ENCODE data around the gene MUCL3. TPM values are rescaled to one million over a fixed set of nuclear protein-coding genes. Genes with fewer than 3 reads are reported as not detected.
"Not testable (repeated sequence)": the region's sequence is repeated elsewhere in the genome, so short reads cannot be mapped to it uniquely, and the experiment has no call there.

MUCL3 gene
- polyA plus RNA-seq, 1 donor (not counting 4 experiments of a cell fraction or from before 2014, with no cell fraction given): not detected

DNA sequence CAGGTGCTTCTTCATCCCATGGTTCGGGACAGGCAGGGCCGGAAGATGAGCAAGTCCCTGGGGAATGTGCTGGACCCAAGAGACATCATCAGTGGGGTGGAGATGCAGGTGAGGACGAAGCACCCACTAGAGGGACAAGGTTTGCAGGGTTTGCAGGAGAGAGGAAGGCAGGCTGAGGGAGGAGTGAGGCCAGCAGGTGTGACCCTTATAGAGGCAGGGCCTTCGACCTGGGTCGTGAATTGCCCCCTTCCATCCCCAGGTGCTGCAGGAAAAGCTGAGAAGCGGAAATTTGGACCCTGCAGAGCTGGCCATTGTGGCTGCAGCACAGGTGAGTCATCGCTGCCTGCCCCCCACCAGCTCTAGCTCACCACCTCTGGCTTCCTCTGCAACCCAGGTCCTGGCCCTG lies 18.3 kb upstream of the MUCL3 start:
- no peaks in the 10 kb centered on the region for H3K79me2 ChIP-seq (ENCODE audit: control insufficient read depth, insufficient read depth, low read length)
- H3K27ac ChIP-seq (ENCODE audit: control insufficient read depth, insufficient read depth, low read length): no peak overlapping the region
- H3K9me1 ChIP-seq (ENCODE audit: control insufficient read depth, extremely low read depth, insufficient read depth, low read length): peaks cover 2% of the 10 kb centered on the region
- H2AFZ ChIP-seq (ENCODE audit: control insufficient read depth, low read length): no peak overlapping the region
- H3K9me3 ChIP-seq (ENCODE audit: control insufficient read depth, low read depth, low read length): no peaks in the 10 kb centered on the region
- dilution Hi-C loops (cut with MboI; ENCODE audit: extremely low pct_ligation_motif_present, low sequenced_read_pairs): no loop called here
- H3K4me1 ChIP-seq (ENCODE audit: control insufficient read depth, extremely low read depth, insufficient read depth, low read length): peaks cover 24% of the 10 kb centered on the region
- no peak overlapping the region for H3K4me3 ChIP-seq (ENCODE audit: control insufficient read depth in 2 of 3, extremely low read depth in 1 of 3, insufficient read depth in 2 of 3, low read depth in 1 of 3, low read length in 3 of 3)
- H3K36me3 ChIP-seq (ENCODE audit: control insufficient read depth in 2 of 2, extremely low read depth in 1 of 2, insufficient read depth in 2 of 2, low read length in 2 of 2): peaks cover 16 to 42% of the 10 kb centered on the region in 2 experiments
- peak overlapping the region; percentile 11 for H3K4me2 ChIP-seq (ENCODE audit: control insufficient read depth, extremely low read depth, insufficient read depth, low read depth, low read length)
- no peaks in the 10 kb centered on the region for H4K20me1 ChIP-seq (ENCODE audit: control insufficient read depth, extremely low read depth, insufficient read depth, low read length)
- FAIRE-seq (peak; percentile 75), DNase-seq (ENCODE audit: low read depth, low spot score) (peak; percentile 81)
- TF ChIP-seq EZH2 (IDR thresholded peaks at IDR 0.05; ENCODE audit: low read length): no peak
- TF ChIP-seq, protein P1, sequence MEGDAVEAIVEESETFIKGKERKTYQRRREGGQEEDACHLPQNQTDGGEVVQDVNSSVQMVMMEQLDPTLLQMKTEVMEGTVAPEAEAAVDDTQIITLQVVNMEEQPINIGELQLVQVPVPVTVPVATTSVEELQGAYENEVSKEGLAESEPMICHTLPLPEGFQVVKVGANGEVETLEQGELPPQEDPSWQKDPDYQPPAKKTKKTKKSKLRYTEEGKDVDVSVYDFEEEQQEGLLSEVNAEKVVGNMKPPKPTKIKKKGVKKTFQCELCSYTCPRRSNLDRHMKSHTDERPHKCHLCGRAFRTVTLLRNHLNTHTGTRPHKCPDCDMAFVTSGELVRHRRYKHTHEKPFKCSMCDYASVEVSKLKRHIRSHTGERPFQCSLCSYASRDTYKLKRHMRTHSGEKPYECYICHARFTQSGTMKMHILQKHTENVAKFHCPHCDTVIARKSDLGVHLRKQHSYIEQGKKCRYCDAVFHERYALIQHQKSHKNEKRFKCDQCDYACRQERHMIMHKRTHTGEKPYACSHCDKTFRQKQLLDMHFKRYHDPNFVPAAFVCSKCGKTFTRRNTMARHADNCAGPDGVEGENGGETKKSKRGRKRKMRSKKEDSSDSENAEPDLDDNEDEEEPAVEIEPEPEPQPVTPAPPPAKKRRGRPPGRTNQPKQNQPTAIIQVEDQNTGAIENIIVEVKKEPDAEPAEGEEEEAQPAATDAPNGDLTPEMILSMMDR (optimal IDR thresholded peaks at IDR 0.05 in 1 of 3, IDR thresholded peaks at IDR 0.05 in 1 of 3, conservative IDR thresholded peaks at IDR 0.05 in 1 of 3; ENCODE audit: extremely low read depth in 1 of 3, insufficient read depth in 2 of 3, low read length in 3 of 3): peak; percentile 16 to 55 (median 43)
- H3K9ac ChIP-seq (ENCODE audit: control insufficient read depth, extremely low read depth, insufficient read depth, low read length): no peak overlapping the region
- H3K27me3 ChIP-seq (ENCODE audit: control insufficient read depth, extremely low read depth, insufficient read depth, low read length): no peaks in the 10 kb centered on the region

DNA sequence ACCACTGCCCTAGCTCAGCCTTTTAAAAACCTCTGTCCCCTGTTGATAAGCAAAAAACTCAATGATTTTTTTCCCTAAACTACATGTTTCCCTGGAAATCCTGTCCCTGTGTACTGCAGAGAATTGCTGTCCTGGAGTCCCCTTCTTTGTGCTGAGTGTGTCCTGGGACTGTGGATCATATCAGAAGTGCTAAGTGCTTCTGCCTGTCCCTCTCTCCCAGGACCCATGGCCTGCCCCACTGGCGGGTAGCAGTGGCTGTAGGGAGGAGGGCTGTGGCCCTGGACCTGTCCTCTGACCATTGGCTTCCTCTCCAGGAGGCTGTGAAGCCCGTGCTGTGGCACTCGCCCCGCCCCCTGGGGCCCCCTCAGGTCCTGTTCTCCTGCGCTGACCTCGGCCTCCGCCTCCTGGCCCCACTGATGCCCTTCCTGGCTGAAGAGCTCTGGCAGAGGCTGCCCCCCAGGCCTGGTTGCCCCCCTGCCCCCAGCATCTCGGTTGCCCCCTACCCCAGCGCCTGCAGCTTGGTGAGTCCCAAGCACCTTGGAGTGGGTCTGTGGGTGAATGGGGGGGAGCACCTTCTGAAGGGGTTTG lies 16.6 kb upstream of the MUCL3 start:
- peaks cover 24% of the 10 kb centered on the region for H3K4me1 ChIP-seq (ENCODE audit: control insufficient read depth, extremely low read depth, insufficient read depth, low read length)
- DNase-seq (ENCODE audit: low read depth, low spot score); H2AFZ ChIP-seq (ENCODE audit: control insufficient read depth, low read length); H3K79me2 ChIP-seq (ENCODE audit: control insufficient read depth, insufficient read depth, low read length); dilution Hi-C loops (cut with MboI; ENCODE audit: extremely low pct_ligation_motif_present, low sequenced_read_pairs); H4K20me1 ChIP-seq (ENCODE audit: control insufficient read depth, extremely low read depth, insufficient read depth, low read length); H3K27me3 ChIP-seq (ENCODE audit: control insufficient read depth, extremely low read depth, insufficient read depth, low read length); H3K9me3 ChIP-seq (ENCODE audit: control insufficient read depth, low read depth, low read length); H3K27ac ChIP-seq (ENCODE audit: control insufficient read depth, insufficient read depth, low read length); H3K4me3 ChIP-seq (ENCODE audit: control insufficient read depth in 2 of 3, extremely low read depth in 1 of 3, insufficient read depth in 2 of 3, low read depth in 1 of 3, low read length in 3 of 3); H3K9ac ChIP-seq (ENCODE audit: control insufficient read depth, extremely low read depth, insufficient read depth, low read length); H3K4me2 ChIP-seq (ENCODE audit: control insufficient read depth, extremely low read depth, insufficient read depth, low read depth, low read length); FAIRE-seq; H3K9me1 ChIP-seq (ENCODE audit: control insufficient read depth, extremely low read depth, insufficient read depth, low read length): not testable (repeated sequence)
- H3K36me3 ChIP-seq (ENCODE audit: control insufficient read depth in 2 of 2, extremely low read depth in 1 of 2, insufficient read depth in 2 of 2, low read length in 2 of 2): peaks cover 15 to 36% of the 10 kb centered on the region in 2 experiments

DNA sequence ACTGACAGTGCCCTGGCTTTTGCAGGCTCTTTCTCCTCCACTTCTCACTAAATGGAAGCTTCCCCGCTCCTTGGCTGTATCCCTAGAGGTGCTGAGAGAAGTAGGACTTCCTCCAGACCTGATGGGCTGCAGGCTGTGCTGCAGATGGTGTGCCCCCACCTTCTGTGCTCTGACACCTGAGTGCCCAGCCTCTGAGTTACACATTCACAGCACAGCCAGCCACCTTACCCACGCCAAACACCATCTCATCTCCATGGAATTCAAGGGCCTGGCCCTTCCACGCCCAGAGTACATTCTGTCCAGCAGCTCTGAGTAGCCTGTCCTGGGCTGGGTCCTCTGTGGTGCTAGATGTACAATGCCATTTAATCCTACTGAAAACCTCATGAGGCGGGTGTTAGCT lies 14.1 kb upstream of the MUCL3 start:
- H2AFZ ChIP-seq (ENCODE audit: control insufficient read depth, low read length): no peak overlapping the region
- no peaks in the 10 kb centered on the region for H3K27me3 ChIP-seq (ENCODE audit: control insufficient read depth, extremely low read depth, insufficient read depth, low read length)
- H3K36me3 ChIP-seq (ENCODE audit: control insufficient read depth in 2 of 2, extremely low read depth in 1 of 2, insufficient read depth in 2 of 2, low read length in 2 of 2): peaks cover 13 to 22% of the 10 kb centered on the region in 2 experiments
- peaks cover 24% of the 10 kb centered on the region for H3K4me1 ChIP-seq (ENCODE audit: control insufficient read depth, extremely low read depth, insufficient read depth, low read length)
- no peak overlapping the region for H3K4me3 ChIP-seq (ENCODE audit: control insufficient read depth in 2 of 3, extremely low read depth in 1 of 3, insufficient read depth in 2 of 3, low read depth in 1 of 3, low read length in 3 of 3)
- no peaks in the 10 kb centered on the region for H3K79me2 ChIP-seq (ENCODE audit: control insufficient read depth, insufficient read depth, low read length)
- no peak overlapping the region for H3K9ac ChIP-seq (ENCODE audit: control insufficient read depth, extremely low read depth, insufficient read depth, low read length)
- dilution Hi-C loops (cut with MboI; ENCODE audit: extremely low pct_ligation_motif_present, low sequenced_read_pairs): loop anchor here (25.0 kb wide), 1 partner anchor 136 kb away; no protein-coding TSS in a partner anchor
- DNase-seq (ENCODE audit: low read depth, low spot score) (no peak), FAIRE-seq (peak; percentile 51)
- H3K9me1 ChIP-seq (ENCODE audit: control insufficient read depth, extremely low read depth, insufficient read depth, low read length): peaks cover 2% of the 10 kb centered on the region
- TF ChIP-seq, protein P1 (optimal IDR thresholded peaks at IDR 0.05 in 1 of 3, IDR thresholded peaks at IDR 0.05 in 1 of 3, conservative IDR thresholded peaks at IDR 0.05 in 1 of 3; ENCODE audit: extremely low read depth in 1 of 3, insufficient read depth in 2 of 3, low read length in 3 of 3): no peak
- no peak for TF ChIP-seq EZH2 (IDR thresholded peaks at IDR 0.05; ENCODE audit: low read length)
- H3K27ac ChIP-seq (ENCODE audit: control insufficient read depth, insufficient read depth, low read length): no peak overlapping the region
- no peaks in the 10 kb centered on the region for H4K20me1 ChIP-seq (ENCODE audit: control insufficient read depth, extremely low read depth, insufficient read depth, low read length)
- no peaks in the 10 kb centered on the region for H3K9me3 ChIP-seq (ENCODE audit: control insufficient read depth, low read depth, low read length)
- H3K4me2 ChIP-seq (ENCODE audit: control insufficient read depth, extremely low read depth, insufficient read depth, low read depth, low read length): no peak overlapping the region

DNA sequence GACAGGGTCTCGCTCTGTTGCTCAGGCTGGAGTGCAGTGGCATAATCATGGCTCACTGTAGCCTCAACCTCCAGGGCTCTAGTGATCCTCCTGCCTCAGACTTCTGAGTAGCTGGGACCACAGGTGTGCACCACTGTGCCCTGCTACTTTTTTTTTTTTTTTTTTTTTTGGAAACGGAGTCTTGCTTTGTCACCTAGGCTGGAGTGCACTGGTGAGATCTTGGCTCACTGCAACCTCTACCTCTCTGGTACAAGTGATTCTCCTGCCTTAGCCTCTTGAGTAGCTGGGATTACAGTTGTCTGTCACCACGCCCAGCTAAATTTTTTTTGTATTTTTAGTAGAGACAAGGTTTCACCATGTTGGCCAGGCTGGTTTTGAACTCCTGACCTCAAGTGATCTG lies 13.7 kb upstream of the MUCL3 start:
- not testable (repeated sequence) for H3K4me3 ChIP-seq (ENCODE audit: control insufficient read depth in 2 of 3, extremely low read depth in 1 of 3, insufficient read depth in 2 of 3, low read depth in 1 of 3, low read length in 3 of 3); H3K27me3 ChIP-seq (ENCODE audit: control insufficient read depth, extremely low read depth, insufficient read depth, low read length); H3K79me2 ChIP-seq (ENCODE audit: control insufficient read depth, insufficient read depth, low read length); FAIRE-seq; H3K9me3 ChIP-seq (ENCODE audit: control insufficient read depth, low read depth, low read length); H3K4me2 ChIP-seq (ENCODE audit: control insufficient read depth, extremely low read depth, insufficient read depth, low read depth, low read length); DNase-seq (ENCODE audit: low read depth, low spot score); H3K9me1 ChIP-seq (ENCODE audit: control insufficient read depth, extremely low read depth, insufficient read depth, low read length); H4K20me1 ChIP-seq (ENCODE audit: control insufficient read depth, extremely low read depth, insufficient read depth, low read length); H2AFZ ChIP-seq (ENCODE audit: control insufficient read depth, low read length); H3K27ac ChIP-seq (ENCODE audit: control insufficient read depth, insufficient read depth, low read length); H3K9ac ChIP-seq (ENCODE audit: control insufficient read depth, extremely low read depth, insufficient read depth, low read length)
- peaks cover 20% of the 10 kb centered on the region for H3K4me1 ChIP-seq (ENCODE audit: control insufficient read depth, extremely low read depth, insufficient read depth, low read length)
- H3K36me3 ChIP-seq (ENCODE audit: control insufficient read depth in 2 of 2, extremely low read depth in 1 of 2, insufficient read depth in 2 of 2, low read length in 2 of 2): peaks cover 13 to 21% of the 10 kb centered on the region in 2 experiments
- dilution Hi-C loops (cut with MboI; ENCODE audit: extremely low pct_ligation_motif_present, low sequenced_read_pairs): loop anchor here (25.0 kb wide), 1 partner anchor 135 kb away; no protein-coding TSS in a partner anchor

Data from keratinocyte (primary cell).